GM12801 (cell line): ENCODE data around the gene GPR107.

Experiments
- CTCF ChIP-seq: IDR thresholded peaks from one replicate; pipeline ENCODE4 v1.5.1; 2011; ENCODE audit warnings: control low read depth; ENCODE audit not compliant: insufficient read length; ENCODE audit errors: extremely low read depth

Gene GPR107

DNA sequence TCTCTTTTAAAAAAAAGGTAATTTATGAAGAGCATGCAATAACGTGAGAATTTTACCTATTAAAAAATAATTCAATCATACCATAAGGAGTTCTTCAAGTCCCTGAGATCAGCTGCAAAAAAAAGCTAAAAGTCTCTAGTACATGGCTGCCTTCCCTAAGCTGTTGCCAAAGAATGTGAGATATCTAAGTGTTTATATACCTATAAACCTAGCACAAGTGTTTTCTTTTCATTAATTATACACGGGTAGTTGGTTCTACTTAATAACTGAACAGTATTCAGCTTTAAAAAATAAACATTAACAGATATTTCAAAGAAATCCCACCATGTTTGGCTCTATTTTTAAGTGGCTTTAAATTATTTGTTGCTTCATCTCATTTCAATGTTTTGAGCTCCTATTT lies 36.6 kb upstream of the GPR107 start:
- no peak for TF ChIP-seq CTCF

GRCh38 chr9:130018265-130018664 lies 35.4 kb upstream of the GPR107 start:
- TF ChIP-seq CTCF = no peak

DNA sequence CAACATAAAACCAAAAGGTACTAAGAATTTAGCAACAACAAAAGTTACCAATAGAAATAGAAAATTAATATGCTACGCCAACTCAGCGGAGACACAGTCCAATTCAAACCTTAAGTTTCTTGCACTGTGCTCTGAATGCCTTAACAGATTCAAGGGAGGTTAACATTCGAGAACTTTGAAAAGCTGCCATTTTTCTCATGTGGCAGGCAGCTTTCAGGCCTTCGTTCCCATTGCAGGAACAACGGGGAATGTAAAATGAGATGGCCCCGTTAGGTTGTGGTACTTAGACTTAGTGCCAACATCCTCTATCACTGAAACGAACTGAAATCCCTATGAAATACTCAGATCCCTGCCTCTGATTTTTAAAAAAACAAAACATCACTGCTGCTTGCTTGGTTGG lies 33.1 kb upstream of the GPR107 start:
- TF ChIP-seq CTCF = no peak

GRCh38 chr9:130021123-130021522 lies 32.6 kb upstream of the GPR107 start:
- no peak for TF ChIP-seq CTCF

- TF ChIP-seq CTCF = no peak
These were observed 31.1 kb upstream of the GPR107 start for GRCh38 chr9:130022566-130023143.

DNA sequence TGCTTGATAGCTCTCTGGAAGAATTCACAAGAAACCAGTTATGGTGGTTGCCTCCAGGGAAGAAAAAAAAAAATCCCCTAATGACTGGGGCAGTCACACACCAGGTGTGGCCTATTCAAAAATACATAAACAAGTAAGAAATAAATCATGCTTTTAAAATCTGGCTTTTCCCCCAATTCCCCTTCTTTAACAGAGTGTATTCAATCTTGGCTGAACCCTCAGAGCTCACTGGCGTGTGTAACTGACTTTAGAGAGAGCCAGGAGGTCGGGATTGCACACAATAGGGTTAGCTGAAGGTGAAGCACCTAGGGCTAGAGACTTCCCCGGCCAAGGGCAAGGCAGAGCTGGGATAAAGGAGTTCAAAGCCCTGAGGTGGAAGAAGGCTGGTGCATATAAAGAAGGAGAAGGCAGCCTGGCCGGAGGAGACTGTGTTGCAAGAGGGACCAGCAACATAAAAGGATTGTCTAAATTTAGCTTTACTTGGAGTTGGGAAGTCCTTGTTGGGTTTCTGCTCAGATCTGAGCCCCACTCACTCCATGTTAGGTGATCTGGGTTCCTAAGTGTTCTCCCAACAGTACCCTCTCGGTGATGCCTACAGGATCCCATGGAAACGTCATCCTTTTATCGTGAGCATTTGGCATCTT lies 30.4 kb upstream of the GPR107 start:
- no peak for TF ChIP-seq CTCF

DNA sequence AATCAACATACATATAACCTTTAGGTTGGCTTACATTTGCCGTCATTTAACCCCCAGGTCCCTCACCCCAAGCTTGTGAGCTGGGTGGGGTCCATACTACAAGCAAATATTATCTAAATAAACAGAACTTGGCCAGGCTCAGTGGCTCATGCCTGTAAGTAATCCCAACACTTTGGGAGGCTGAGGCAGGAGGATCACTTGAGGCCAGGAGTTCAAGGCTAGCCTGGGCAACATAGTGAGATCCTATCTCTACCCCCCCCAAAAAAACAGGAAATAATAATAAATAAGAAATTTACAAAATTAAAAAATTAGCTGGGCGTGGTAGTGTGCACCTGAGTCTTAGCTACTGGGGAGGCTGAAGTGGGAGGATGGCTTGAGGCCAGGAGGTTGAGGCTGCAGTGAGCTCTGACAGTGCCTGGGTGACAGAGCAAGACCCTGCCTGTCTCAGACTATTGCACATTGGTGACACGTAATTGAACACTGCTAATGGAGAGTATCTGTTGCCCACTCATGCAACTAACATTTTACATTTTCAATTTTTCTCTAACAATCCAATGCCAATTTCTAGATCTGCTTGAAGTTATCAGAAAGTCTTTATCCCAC lies 29.6 kb upstream of the GPR107 start:
- TF ChIP-seq CTCF = no peak
